ENCODE results near the gene NXF1. TPM values are rescaled to one million over a fixed set of nuclear protein-coding genes. Genes with fewer than 3 reads are reported as not detected.
A peak's percentile ranks its signal among the peaks of the same experiment; 100 is the strongest.

The NXF1 gene
- total and polyA plus RNA-seq, 10 of the 15 experiments (the other 5 are each of a cell fraction or from before 2014, with no cell fraction given): 20.7 to 84.9 (median 40.6) TPM

- no peak for TF ChIP-seq HSF1 (IDR thresholded peaks at IDR 0.05; ENCODE audit: low read depth, low read length)
- TF ChIP-seq CBX5 (IDR thresholded peaks at IDR 0.05; ENCODE audit: low read depth): no peak
Observed at GRCh38 chr11:62753736-62754603, 51.3 kb downstream of the NXF1 start, which contains the start of gene ZBTB3 (continued).

GRCh38 chr11:62752994-62753735, 52.1 kb downstream of the NXF1 start:
- Histone ChIP-seq H3K9me3 (replicated peaks; ENCODE audit: control insufficient read depth, insufficient read depth, low read length) (no peaks in the 10 kb centered on the region), H3K36me3 (ENCODE audit: control insufficient read depth in 2 of 2, insufficient read depth in 2 of 2, low read length in 1 of 2) (no peaks in the 10 kb centered on the region; a peak in 1 of 4 replicates), H4K20me1 (ENCODE audit: control insufficient read depth, insufficient read depth) (no peaks in the 10 kb centered on the region), H3K79me2 (ENCODE audit: control insufficient read depth, insufficient read depth, low read length) (no peaks in the 10 kb centered on the region; the same call in 1 of the 2 replicates), H3K27me3 (replicated peaks in 1 of 2; ENCODE audit: control insufficient read depth in 2 of 2, insufficient read depth in 2 of 2, low read length in 1 of 2) (no peaks in the 10 kb centered on the region), H3K27ac (ENCODE audit: control insufficient read depth, insufficient read depth) (peak overlapping the region; percentile 92; the same call in 1 of the 2 replicates), H2AFZ (ENCODE audit: control insufficient read depth, low read depth, low read length) (peak overlapping the region; percentile 98), H3K4me3 (peak overlapping the region; percentile 85), H3K4me1 (ENCODE audit: control insufficient read depth, insufficient read depth, low read length) (peaks cover 6% of the 10 kb centered on the region), H3K4me2 (ENCODE audit: control insufficient read depth, insufficient read depth) (peak overlapping the region; percentile 96), H3K9ac (ENCODE audit: control insufficient read depth, insufficient read depth, low read length) (peak overlapping the region; percentile 78; the same call in 1 of the 2 replicates)
- SMC1A ChIA-PET (ENCODE audit: uncharacterized antibody, unreplicated experiment): interaction anchor here (0.9 to 3.5 kb wide), 16 partner anchors 9 to 196 kb away, joined by 3 to 27 read pairs (median 5); partner anchors contain the start of genes HNRNPUL2, TAF6L and TTC9C
- WGBS (ENCODE audit: insufficient coverage, insufficient replicate concordance, low lambda C conversion rate, missing lambda C conversion rate): 63% methylated on average over 15 of the region's 15 CpGs
- RAD21 ChIA-PET (ENCODE audit: unreplicated experiment): interaction anchor here (0.6 to 2.1 kb wide), 22 partner anchors 8 to 346 kb away, joined by 3 to 44 read pairs (median 4); partner anchors contain the start of genes C11orf98, CSKMT, HNRNPUL2 and MTA2
- intact Hi-C loops (cut with micrococcal nuclease; ENCODE audit: unreplicated experiment): no loop called here
- no peak for ATAC-seq
- DNase-seq (ENCODE audit: low read depth, low spot score): no peak
- POLR2A ChIA-PET: interaction anchor here (0.5 to 4.6 kb wide), 33 partner anchors 9 to 785 kb away, joined by 3 to 70 read pairs (median 7); partner anchors contain the start of genes B3GAT3, C11orf98, CSKMT and EEF1G
- FAIRE-seq: no peak
- BruUV-seq (replicated peaks): TSS peak; percentile 92
- in situ Hi-C loops (cut with MboI): no loop called here
- CTCF ChIA-PET: interaction anchor here (0.8 to 3.5 kb wide), 20 partner anchors 8 to 328 kb away, joined by 3 to 42 read pairs (median 4); partner anchors contain the start of genes B3GAT3, HNRNPUL2, POLR2G and TAF6L
- no peak for TF ChIP-seq CEBPZ (IDR thresholded peaks at IDR 0.05; ENCODE audit: low read depth, low read length)
- no peak for TF ChIP-seq NR2C2 (IDR thresholded peaks at IDR 0.05; ENCODE audit: borderline replicate concordance, control insufficient read depth, insufficient read length, low read depth)
- no peak for TF ChIP-seq YY1 (IDR thresholded peaks at IDR 0.05; ENCODE audit: low read depth, low read length)
- TF ChIP-seq CEBPB (IDR thresholded peaks at IDR 0.05; ENCODE audit: borderline replicate concordance in 1 of 2, low read depth in 2 of 2, low read length in 2 of 2): no peak
- TF ChIP-seq BMI1 (IDR thresholded peaks at IDR 0.05; ENCODE audit: borderline replicate concordance): no peak
- TF ChIP-seq E2F4 (IDR thresholded peaks at IDR 0.05; ENCODE audit: low read depth, low read length): no peak
- no peak for TF ChIP-seq PML (IDR thresholded peaks at IDR 0.05; ENCODE audit: low read length)
